ENCODE data around the gene NUDT4B.
"Not testable (repeated sequence)": the region's sequence is repeated elsewhere in the genome, so short reads cannot be mapped to it uniquely, and the experiment has no call there.

NUDT4B gene

GRCh38 chr1:148748563-148749334, at the start of gene NUDT4B:
TSS of gene NUDT4B (plus strand) at chr1:148748774. CDS start at chr1:148748953, 179 bp downstream.
- not testable (repeated sequence) for DNase-seq

- DNase-seq: not testable (repeated sequence)
These were observed 49.2 kb upstream of the NUDT4B start for GRCh38 chr1:148699357-148699756.

GRCh38 chr1:148702242-148702641, 46.3 kb upstream of the NUDT4B start:
- not testable (repeated sequence) for DNase-seq

- not testable (repeated sequence) for DNase-seq
These were observed 44.5 kb upstream of the NUDT4B start for GRCh38 chr1:148703973-148704591.

GRCh38 chr1:148705316-148705948, 43.1 kb upstream of the NUDT4B start:
- DNase-seq: not testable (repeated sequence)

- not testable (repeated sequence) for DNase-seq
These were observed 39.7 kb upstream of the NUDT4B start for GRCh38 chr1:148708779-148709333.

- DNase-seq: not testable (repeated sequence)
These were observed 37.6 kb upstream of the NUDT4B start for GRCh38 chr1:148710772-148711523.

- not testable (repeated sequence) for DNase-seq
These were observed 36.2 kb upstream of the NUDT4B start for GRCh38 chr1:148712353-148712752.

GRCh38 chr1:148715518-148715917, 33.1 kb upstream of the NUDT4B start:
- not testable (repeated sequence) for DNase-seq

GRCh38 chr1:148716966-148717520, 31.5 kb upstream of the NUDT4B start:
- DNase-seq: not testable (repeated sequence)

- not testable (repeated sequence) for DNase-seq
These were observed 27.7 kb upstream of the NUDT4B start for GRCh38 chr1:148720918-148721317.

GRCh38 chr1:148722758-148723157, 25.8 kb upstream of the NUDT4B start:
- not testable (repeated sequence) for DNase-seq

GRCh38 chr1:148723515-148723914, 25.1 kb upstream of the NUDT4B start:
- not testable (repeated sequence) for DNase-seq

- DNase-seq: not testable (repeated sequence)
These were observed 23.7 kb upstream of the NUDT4B start for GRCh38 chr1:148724872-148725271.

GRCh38 chr1:148727862-148728261, 20.7 kb upstream of the NUDT4B start:
- not testable (repeated sequence) for DNase-seq

- not testable (repeated sequence) for DNase-seq
These were observed 19.4 kb upstream of the NUDT4B start for GRCh38 chr1:148729128-148729527.

- DNase-seq: not testable (repeated sequence)
These were observed 19.0 kb upstream of the NUDT4B start for GRCh38 chr1:148729541-148729940.

- not testable (repeated sequence) for DNase-seq
These were observed 16.3 kb upstream of the NUDT4B start for GRCh38 chr1:148732277-148732676.

- DNase-seq: not testable (repeated sequence)
These were observed 14.8 kb upstream of the NUDT4B start for GRCh38 chr1:148733585-148734310.

- not testable (repeated sequence) for DNase-seq
These were observed 14.3 kb upstream of the NUDT4B start for GRCh38 chr1:148734311-148734662.

- DNase-seq: not testable (repeated sequence)
These were observed 13.0 kb upstream of the NUDT4B start for GRCh38 chr1:148735538-148735937.

Data from activated CD4-positive, alpha-beta T cell treated with anti-CD3 and anti-CD28 coated beads for 1 hour (primary cell).